Endodermal cell (in vitro differentiated cells): ENCODE results near the gene ERVK3-1. TPM values are rescaled to one million over a fixed set of nuclear protein-coding genes. Genes with fewer than 3 reads are reported as not detected.
A peak's percentile ranks its signal among the peaks of the same experiment; 100 is the strongest.
"Not testable (repeated sequence)": the region's sequence is repeated elsewhere in the genome, so short reads cannot be mapped to it uniquely, and the experiment has no call there.

Experiments
- DNase-seq: peaks from one replicate; pipeline ENCODE4 v3.0.0-alpha.2; 2017
- H3K27ac ChIP-seq: 2 replicates; pipeline ENCODE4 v1.5.1; 2013; ENCODE audit warnings: mild to moderate bottlenecking, low read depth, low read length, moderate library complexity
- H3K27me3 ChIP-seq: 2 replicates; pipeline ENCODE4 v1.6.1; 2013; ENCODE audit warnings: mild to moderate bottlenecking, low read length, moderate library complexity; ENCODE audit not compliant: insufficient read depth, control insufficient read depth, poor library complexity, severe bottlenecking
- H3K36me3 ChIP-seq: 2 replicates; pipeline ENCODE4 v1.7.0; 2013; ENCODE audit warnings: mild to moderate bottlenecking, low read length, moderate library complexity; ENCODE audit not compliant: control insufficient read depth, insufficient read depth
- H3K4me1 ChIP-seq: one replicate; pipeline ENCODE4 v1.7.0; 2013; ENCODE audit warnings: low read length; ENCODE audit not compliant: control insufficient read depth, insufficient read depth
- H3K4me3 ChIP-seq: 2 replicates; pipeline ENCODE4 v1.5.1; 2013; ENCODE audit warnings: mild to moderate bottlenecking, low read length, moderate library complexity
- H3K9ac ChIP-seq: 2 replicates; pipeline ENCODE4 v1.6.1; 2013; ENCODE audit warnings: mild to moderate bottlenecking, low read length, moderate library complexity; ENCODE audit not compliant: poor library complexity, severe bottlenecking; ENCODE audit errors: extremely low read depth
- H3K9me3 ChIP-seq: 2 replicates; pipeline ENCODE4 v1.6.1; 2013; ENCODE audit warnings: mild to moderate bottlenecking, low read length, moderate library complexity; ENCODE audit not compliant: control insufficient read depth
- H3K27ac Mint-ChIP-seq: 2 replicates; pipeline ENCODE4 v1.8.0; 2020; ENCODE audit warnings: mixed read lengths
- H3K27me3 Mint-ChIP-seq: 2 replicates; pipeline ENCODE4 v1.8.0; 2021; ENCODE audit warnings: mild to moderate bottlenecking, mixed read lengths; ENCODE audit not compliant: insufficient read depth
- H3K36me3 Mint-ChIP-seq: 2 replicates; pipeline ENCODE4 v1.8.0; 2020; ENCODE audit warnings: low read depth, mixed read lengths
- H3K4me1 Mint-ChIP-seq: 2 replicates; pipeline ENCODE4 v1.8.0; 2020; ENCODE audit warnings: mixed read lengths
- H3K4me3 Mint-ChIP-seq: 2 replicates; pipeline ENCODE4 v1.8.0; 2020; ENCODE audit warnings: mild to moderate bottlenecking, moderate library complexity, mixed read lengths
- H3K9me3 Mint-ChIP-seq: 2 replicates; pipeline ENCODE4 v1.8.0; 2020; ENCODE audit warnings: mild to moderate bottlenecking, mixed read lengths
- WGBS, 2 experiments: methylation state at CpG; one replicate each; pipeline versions ENCODE4 v1.1.5 to v1.1.7; 2013; ENCODE audit warnings: missing lambda C conversion rate in 2 of 2, mixed read lengths in 1 of 2; ENCODE audit not compliant: insufficient coverage in 1 of 2, insufficient read length in 1 of 2; 5-methylcytosine and 5-hydroxymethylcytosine counted together
- long read RNA-seq, 4 experiments: library from polyadenylated mRNA in 2 of 4; library from RNA in 1 of 4; library from capped mRNA in 1 of 4; stranded (forward) in 3 of 4; unstranded in 1 of 4; transcript quantifications; one replicate each; pipeline ENCODE4 v2.0.0, GENCODE V29; 2020 to 2021; ENCODE audit warnings: inconsistent platforms in 1 of 4
- polyA plus RNA-seq, 2 experiments: library from polyadenylated mRNA; stranded (reverse); fragments of 50-300 nt; gene quantifications; one replicate each; pipeline ENCODE4 v1.2.3, GENCODE V29; 2013
- total RNA-seq, 2 donors: library from RNA; stranded (reverse); fragmentation: NEBNext Ultra II Directional in 1 of 2; extraction: Animal tissue kit (Norgen Biotek cat#: 25700) in 1 of 2; gene quantifications; 2 replicates in 1 of 2; 3 replicates in 1 of 2; pipeline ENCODE4 v1.2.1, GENCODE V29; 2021
- TF ChIP-seq, protein P1 (sequence below): fragments of 200-600 bp; sonication (generic); conservative IDR thresholded peaks from 2 replicates; pipeline ENCODE4 v1.5.0; 2021; ENCODE audit warnings: antibody characterized with exemption, mild to moderate bottlenecking

Gene ERVK3-1, protein sequence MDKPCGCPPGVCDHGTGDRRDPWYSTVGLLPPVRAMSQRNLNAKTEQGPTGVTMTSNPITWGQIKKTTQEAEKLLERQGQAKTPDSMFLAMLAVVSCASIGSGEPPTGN
- 10 to 100 TPM; 27.5 to 28.0 TPM for total RNA-seq
- polyA plus RNA-seq (2013, experiment 1 of 2): 35.3 TPM
- polyA plus RNA-seq (2013, experiment 2 of 2): 36.1 TPM
- long read RNA-seq, experiment 1, transcript ERVK3-1-201 (4 exons, 1,469 nt): major isoform, 8 of 15 reads
- long read RNA-seq, experiment 1, partial matches to known transcripts: 1 of 15 reads
- long read RNA-seq, experiment 1, other reads (novel, unspliced or antisense): 4 of 15 reads
- long read RNA-seq, experiment 2, transcript ERVK3-1-201 (4 exons, 1,469 nt): major isoform, 19 of 27 reads
- long read RNA-seq, experiment 2, partial matches to known transcripts: 1 of 27 reads
- long read RNA-seq, experiment 2, other reads (novel, unspliced or antisense): 1 of 27 reads
- long read RNA-seq, experiment 3, transcript ERVK3-1-201 (4 exons, 1,469 nt): major isoform, 39 of 56 reads
- long read RNA-seq, experiment 3, transcript ERVK3-1-202 (4 exons, 922 nt): minor isoform, 5 of 56 reads
- long read RNA-seq, experiment 3, transcript ERVK3-1-203 (2 exons, 616 nt): minor isoform, 6 of 56 reads
- long read RNA-seq, experiment 3, partial matches to known transcripts: 1 of 56 reads
- long read RNA-seq, experiment 3, other reads (novel, unspliced or antisense): 3 of 56 reads
- long read RNA-seq, experiment 4, transcript ERVK3-1-201 (4 exons, 1,469 nt): major isoform, 51 of 72 reads
- long read RNA-seq, experiment 4, transcript ERVK3-1-202 (4 exons, 922 nt): minor isoform, 7 of 72 reads
- long read RNA-seq, experiment 4, partial matches to known transcripts: 0 of 72 reads
- long read RNA-seq, experiment 4, other reads (novel, unspliced or antisense): 10 of 72 reads

DNA sequence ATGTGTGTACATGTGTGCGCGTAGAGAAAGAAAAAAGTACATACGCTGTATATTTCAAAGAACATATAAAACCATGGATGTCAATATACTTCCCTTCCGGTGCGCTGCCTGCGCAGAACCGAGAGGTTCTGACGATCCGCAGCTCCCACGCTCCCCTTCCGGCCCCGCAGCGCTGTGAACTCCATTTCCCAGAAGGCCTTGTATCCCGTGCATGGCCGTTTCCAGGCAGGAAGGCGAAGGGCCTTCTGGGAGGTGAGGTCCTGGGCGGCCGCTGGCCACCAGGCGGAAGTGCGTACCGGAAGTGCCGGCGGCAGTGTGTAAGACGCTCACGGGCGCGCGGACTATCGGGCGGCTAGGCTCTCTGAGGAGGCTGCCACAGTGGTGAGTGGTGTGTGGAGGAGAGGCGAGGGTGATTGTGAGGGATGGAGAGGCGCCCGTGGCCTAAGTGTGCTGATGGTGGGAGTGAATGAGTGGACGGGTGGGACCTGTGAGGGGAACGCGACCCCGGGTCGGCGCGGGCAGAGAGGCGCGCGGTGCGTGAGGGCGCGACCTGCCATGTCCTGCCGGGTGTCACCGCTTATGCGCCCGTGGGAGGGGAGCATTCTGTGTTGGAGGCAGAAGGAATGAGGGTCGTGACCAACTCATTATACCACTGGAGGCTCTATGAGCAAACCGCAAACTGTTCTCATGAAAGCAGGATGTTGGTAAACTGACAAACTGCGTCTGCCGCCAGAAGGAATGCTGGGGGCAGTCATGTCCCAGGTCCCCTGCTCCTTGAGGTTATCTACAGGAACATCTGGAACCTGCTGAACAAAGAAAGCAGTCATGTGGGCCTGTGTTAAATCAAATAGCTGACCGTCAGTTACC lies at the start of gene ERVK3-1:
Gene ERVK3-1 (plus strand): TSS at position 313 of the 867 bp plus-strand sequence. CDS start 6,792 bp downstream, outside the sequence.
- H3K27me3 Mint-ChIP-seq: no peaks in the 10 kb centered on the region
- peaks cover 14% of the 10 kb centered on the region for H3K4me1 Mint-ChIP-seq
- H3K27ac ChIP-seq: peak within 1 kb of the TSS; percentile 34
- peaks cover 45% of the 10 kb centered on the region for H3K36me3 Mint-ChIP-seq
- peak within 1 kb of the TSS; percentile 81 for H3K9ac ChIP-seq
- peak; percentile 98 for DNase-seq
- WGBS, 2 experiments: 1 to 2% methylated on average over 26 to 53 of the region's 55 CpGs
- H3K27me3 ChIP-seq: no peaks in the 10 kb centered on the region
- H3K27ac Mint-ChIP-seq: peak within 1 kb of the TSS; percentile 96
- H3K36me3 ChIP-seq: peaks cover 67% of the 10 kb centered on the region
- H3K9me3 ChIP-seq: no peaks in the 10 kb centered on the region
- TF ChIP-seq, protein P1, sequence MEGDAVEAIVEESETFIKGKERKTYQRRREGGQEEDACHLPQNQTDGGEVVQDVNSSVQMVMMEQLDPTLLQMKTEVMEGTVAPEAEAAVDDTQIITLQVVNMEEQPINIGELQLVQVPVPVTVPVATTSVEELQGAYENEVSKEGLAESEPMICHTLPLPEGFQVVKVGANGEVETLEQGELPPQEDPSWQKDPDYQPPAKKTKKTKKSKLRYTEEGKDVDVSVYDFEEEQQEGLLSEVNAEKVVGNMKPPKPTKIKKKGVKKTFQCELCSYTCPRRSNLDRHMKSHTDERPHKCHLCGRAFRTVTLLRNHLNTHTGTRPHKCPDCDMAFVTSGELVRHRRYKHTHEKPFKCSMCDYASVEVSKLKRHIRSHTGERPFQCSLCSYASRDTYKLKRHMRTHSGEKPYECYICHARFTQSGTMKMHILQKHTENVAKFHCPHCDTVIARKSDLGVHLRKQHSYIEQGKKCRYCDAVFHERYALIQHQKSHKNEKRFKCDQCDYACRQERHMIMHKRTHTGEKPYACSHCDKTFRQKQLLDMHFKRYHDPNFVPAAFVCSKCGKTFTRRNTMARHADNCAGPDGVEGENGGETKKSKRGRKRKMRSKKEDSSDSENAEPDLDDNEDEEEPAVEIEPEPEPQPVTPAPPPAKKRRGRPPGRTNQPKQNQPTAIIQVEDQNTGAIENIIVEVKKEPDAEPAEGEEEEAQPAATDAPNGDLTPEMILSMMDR: peak; percentile 17
- no peaks in the 10 kb centered on the region for H3K9me3 Mint-ChIP-seq
- H3K4me3 Mint-ChIP-seq: peak within 1 kb of the TSS; percentile 97
- H3K4me1 ChIP-seq: no peaks in the 10 kb centered on the region
- peak within 1 kb of the TSS; percentile 98 for H3K4me3 ChIP-seq

DNA sequence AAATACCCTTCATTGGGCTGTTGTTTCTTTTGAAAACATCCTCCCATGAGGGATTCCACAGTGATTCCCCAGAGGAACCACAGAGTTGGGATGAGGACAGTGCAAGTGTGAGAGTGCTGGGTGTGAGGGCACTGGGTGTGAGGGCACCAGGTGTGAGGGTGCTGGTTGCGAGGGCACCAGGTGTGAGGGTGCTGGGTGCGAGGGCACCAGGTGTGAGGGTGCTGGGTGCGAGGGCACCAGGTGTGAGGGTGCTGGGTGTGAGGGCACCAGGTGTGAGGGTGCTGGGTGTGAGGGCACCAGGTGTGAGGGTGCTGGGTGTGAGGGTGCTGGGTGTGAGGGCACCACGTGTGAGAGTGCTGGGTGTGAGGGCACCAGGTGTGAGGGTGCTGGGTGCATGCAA lies 46.9 kb upstream of the ERVK3-1 start:
- H3K9ac ChIP-seq, H3K4me1 ChIP-seq, H3K27me3 ChIP-seq, H3K27ac ChIP-seq, H3K27ac Mint-ChIP-seq, H3K4me1 Mint-ChIP-seq, DNase-seq, H3K4me3 Mint-ChIP-seq, H3K27me3 Mint-ChIP-seq: not testable (repeated sequence)
- H3K9me3 ChIP-seq: peaks cover 100% of the 10 kb centered on the region
- peaks cover 100% of the 10 kb centered on the region for H3K9me3 Mint-ChIP-seq
- peaks cover 98% of the 10 kb centered on the region for H3K36me3 ChIP-seq
- H3K36me3 Mint-ChIP-seq: peaks cover 100% of the 10 kb centered on the region
- WGBS, 2 experiments: no CpG with 5 or more reads among the region's 4 CpGs
- peak overlapping the region; percentile 74 for H3K4me3 ChIP-seq

DNA sequence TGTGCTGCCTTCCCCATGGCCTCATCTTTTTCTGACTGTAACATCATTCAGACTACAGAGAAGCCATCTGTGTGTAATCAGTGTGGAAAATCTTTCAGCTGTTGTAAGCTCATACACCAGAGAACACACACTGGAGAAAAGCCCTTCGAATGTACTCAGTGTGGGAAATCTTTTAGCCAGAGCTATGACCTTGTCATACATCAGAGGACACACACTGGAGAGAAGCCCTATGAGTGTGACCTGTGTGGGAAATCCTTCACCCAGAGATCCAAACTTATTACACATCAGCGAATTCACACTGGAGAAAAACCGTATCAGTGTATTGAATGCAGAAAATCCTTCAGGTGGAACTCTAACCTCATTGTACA lies 43.6 kb upstream of the ERVK3-1 start:
- Mint-ChIP-seq H3K27ac (no peak overlapping the region), H3K36me3 (peaks cover 96% of the 10 kb centered on the region), H3K9me3 (peaks cover 100% of the 10 kb centered on the region), H3K4me1 (no peaks in the 10 kb centered on the region), H3K27me3 (no peaks in the 10 kb centered on the region), H3K4me3 (no peak overlapping the region)
- no peaks in the 10 kb centered on the region for H3K4me1 ChIP-seq
- peaks cover 100% of the 10 kb centered on the region for H3K9me3 ChIP-seq
- H3K27me3 ChIP-seq: no peaks in the 10 kb centered on the region
- no peak overlapping the region for H3K9ac ChIP-seq
- TF ChIP-seq, protein P1: no peak
- H3K4me3 ChIP-seq: peak overlapping the region; percentile 72
- DNase-seq: no peak
- H3K27ac ChIP-seq: no peak overlapping the region
- peaks cover 93% of the 10 kb centered on the region for H3K36me3 ChIP-seq
- 91 to 94% methylated on average over 3 of the region's 3 CpGs for WGBS, 2 experiments
